ENCODE data around the gene E4F1. TPM values are rescaled to one million over a fixed set of nuclear protein-coding genes. Genes with fewer than 3 reads are reported as not detected.
A peak's percentile ranks its signal among the peaks of the same experiment; 100 is the strongest.

E4F1 gene
- total RNA-seq, 1 experiment from 2014 or later, result 30.1 TPM

DNA sequence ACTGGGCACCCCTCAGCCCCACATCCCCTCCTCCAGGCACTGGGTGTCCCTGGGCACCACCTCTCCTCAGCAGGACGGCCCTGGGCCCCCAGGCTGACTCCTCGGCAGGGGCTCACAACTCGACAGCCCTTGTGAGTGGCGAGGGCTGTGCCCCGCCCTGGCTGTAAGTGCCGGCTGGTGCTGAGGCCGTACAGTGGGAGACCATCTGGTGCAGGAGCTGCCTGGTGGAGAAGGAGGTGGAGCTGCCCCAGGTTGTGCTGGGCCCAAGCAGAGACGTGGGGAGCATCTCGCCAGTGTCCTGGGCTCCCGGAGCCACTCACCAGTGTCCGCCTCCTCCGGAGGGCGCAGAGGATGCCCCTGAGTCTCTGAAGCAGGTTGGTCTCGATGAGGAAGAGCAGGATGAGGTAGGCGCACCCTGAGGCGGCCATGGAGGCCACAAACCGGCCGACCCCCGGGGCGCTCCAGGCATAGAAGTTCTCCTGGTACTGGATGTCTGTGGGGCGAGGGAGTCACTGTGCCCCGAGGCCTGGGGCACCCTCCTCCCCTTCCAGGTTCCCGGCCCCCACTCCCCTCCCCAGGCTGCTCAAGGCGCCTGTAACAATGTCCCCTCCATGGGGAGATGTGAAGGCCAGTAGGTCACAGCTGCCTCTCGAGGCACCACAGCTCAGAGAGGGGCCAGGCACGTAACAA, 59.6 kb downstream of the E4F1 start:
- no peak for DNase-seq
- TF ChIP-seq, protein P1, sequence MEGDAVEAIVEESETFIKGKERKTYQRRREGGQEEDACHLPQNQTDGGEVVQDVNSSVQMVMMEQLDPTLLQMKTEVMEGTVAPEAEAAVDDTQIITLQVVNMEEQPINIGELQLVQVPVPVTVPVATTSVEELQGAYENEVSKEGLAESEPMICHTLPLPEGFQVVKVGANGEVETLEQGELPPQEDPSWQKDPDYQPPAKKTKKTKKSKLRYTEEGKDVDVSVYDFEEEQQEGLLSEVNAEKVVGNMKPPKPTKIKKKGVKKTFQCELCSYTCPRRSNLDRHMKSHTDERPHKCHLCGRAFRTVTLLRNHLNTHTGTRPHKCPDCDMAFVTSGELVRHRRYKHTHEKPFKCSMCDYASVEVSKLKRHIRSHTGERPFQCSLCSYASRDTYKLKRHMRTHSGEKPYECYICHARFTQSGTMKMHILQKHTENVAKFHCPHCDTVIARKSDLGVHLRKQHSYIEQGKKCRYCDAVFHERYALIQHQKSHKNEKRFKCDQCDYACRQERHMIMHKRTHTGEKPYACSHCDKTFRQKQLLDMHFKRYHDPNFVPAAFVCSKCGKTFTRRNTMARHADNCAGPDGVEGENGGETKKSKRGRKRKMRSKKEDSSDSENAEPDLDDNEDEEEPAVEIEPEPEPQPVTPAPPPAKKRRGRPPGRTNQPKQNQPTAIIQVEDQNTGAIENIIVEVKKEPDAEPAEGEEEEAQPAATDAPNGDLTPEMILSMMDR (IDR thresholded peaks at IDR 0.05; ENCODE audit: insufficient read depth in 1 of 2, low read depth in 1 of 2, low read length in 1 of 2, severe bottlenecking in 1 of 2, unreplicated experiment in 1 of 2), result no peak
- Histone ChIP-seq H3K4me1 (no peaks in the 10 kb centered on the region), H3K9me3 (no peaks in the 10 kb centered on the region), H3K4me3 (ENCODE audit: low read depth, low read length) (no peak overlapping the region), H3K27me3 (replicated peaks; ENCODE audit: control insufficient read depth, insufficient read depth, low read length) (no peaks in the 10 kb centered on the region), H3K36me3 (ENCODE audit: control insufficient read depth, insufficient read depth, low read length) (no peaks in the 10 kb centered on the region)
- H3K4me3 Mint-ChIP-seq (ENCODE audit: unreplicated experiment), result no peak overlapping the region
- peak overlapping the region; percentile 47 for H3K27ac Mint-ChIP-seq (ENCODE audit: unreplicated experiment)
- ChIA-PET CTCF (interaction anchor here (0.5 kb wide), 1 partner anchor 32 kb away, joined by 4 read pairs; no protein-coding TSS in a partner anchor), POLR2A (no interaction called here)
- intact Hi-C loops (cut with micrococcal nuclease; ENCODE audit: unreplicated experiment), result no loop called here
- H3K4me1 Mint-ChIP-seq (ENCODE audit: low read depth, unreplicated experiment), result no peaks in the 10 kb centered on the region
- peaks cover 3% of the 10 kb centered on the region for H3K27me3 Mint-ChIP-seq (ENCODE audit: insufficient read depth, unreplicated experiment)
- no peaks in the 10 kb centered on the region for H3K9me3 Mint-ChIP-seq (ENCODE audit: unreplicated experiment)
- H3K36me3 Mint-ChIP-seq (ENCODE audit: insufficient read depth, unreplicated experiment), result peaks cover 6% of the 10 kb centered on the region
- no TSS peak for BruUV-seq (replicated peaks)

DNA sequence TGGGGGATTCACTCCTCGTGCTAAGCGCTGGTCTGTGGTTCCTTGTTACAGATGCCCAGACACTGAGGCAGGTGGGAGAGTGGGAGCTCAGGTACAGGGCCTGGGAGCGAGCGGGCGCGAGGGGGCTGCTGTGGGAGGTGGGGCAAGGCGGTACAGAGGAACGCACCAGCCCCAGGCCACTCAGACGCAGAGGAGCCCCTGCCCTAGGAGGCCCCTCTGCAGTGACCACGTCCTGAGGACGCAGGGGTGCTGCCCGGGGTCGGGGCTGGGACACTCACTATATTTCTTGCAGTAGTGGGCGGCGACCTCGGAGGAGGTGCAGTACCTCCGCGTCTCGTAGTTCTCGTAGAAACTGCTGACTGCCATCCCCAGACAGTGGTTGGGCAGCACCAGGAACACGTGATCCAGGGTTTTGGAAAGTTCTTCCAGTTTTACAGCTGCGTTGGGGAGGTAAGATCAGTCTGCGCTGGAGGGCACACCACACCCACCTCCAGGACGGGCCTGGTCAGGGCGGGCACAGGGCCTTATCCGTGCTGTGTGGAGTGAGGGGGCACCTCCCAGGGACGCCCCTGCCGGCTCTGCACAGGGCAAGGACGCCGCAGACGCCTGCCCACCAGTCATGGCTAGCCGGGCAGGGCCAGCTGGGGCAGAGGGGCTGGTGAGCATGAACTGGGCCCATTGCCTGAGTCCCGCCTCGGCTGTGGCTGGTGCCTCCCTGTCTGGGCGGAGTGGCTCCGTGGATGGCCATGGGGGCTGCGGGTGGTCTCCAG, 60.8 kb downstream of the E4F1 start:
- no peak for DNase-seq
- Mint-ChIP-seq H3K9me3 (ENCODE audit: unreplicated experiment) (no peaks in the 10 kb centered on the region), H3K4me1 (ENCODE audit: low read depth, unreplicated experiment) (no peaks in the 10 kb centered on the region), H3K27me3 (ENCODE audit: insufficient read depth, unreplicated experiment) (peaks cover 3% of the 10 kb centered on the region), H3K36me3 (ENCODE audit: insufficient read depth, unreplicated experiment) (peaks cover 6% of the 10 kb centered on the region), H3K27ac (ENCODE audit: unreplicated experiment) (peak overlapping the region; percentile 47), H3K4me3 (ENCODE audit: unreplicated experiment) (no peak overlapping the region)
- intact Hi-C loops (cut with micrococcal nuclease; ENCODE audit: unreplicated experiment), result no loop called here
- POLR2A ChIA-PET, result no interaction called here
- no TSS peak for BruUV-seq (replicated peaks)
- TF ChIP-seq, protein P1 (IDR thresholded peaks at IDR 0.05; ENCODE audit: insufficient read depth in 1 of 2, low read depth in 1 of 2, low read length in 1 of 2, severe bottlenecking in 1 of 2, unreplicated experiment in 1 of 2), result no peak
- H3K36me3 ChIP-seq (ENCODE audit: control insufficient read depth, insufficient read depth, low read length), result no peaks in the 10 kb centered on the region
- H3K27me3 ChIP-seq (replicated peaks; ENCODE audit: control insufficient read depth, insufficient read depth, low read length), result no peaks in the 10 kb centered on the region
- H3K4me3 ChIP-seq (ENCODE audit: low read depth, low read length), result no peak overlapping the region
- H3K4me1 ChIP-seq, result no peaks in the 10 kb centered on the region
- no peaks in the 10 kb centered on the region for H3K9me3 ChIP-seq
- CTCF ChIA-PET, result no interaction called here

DNA sequence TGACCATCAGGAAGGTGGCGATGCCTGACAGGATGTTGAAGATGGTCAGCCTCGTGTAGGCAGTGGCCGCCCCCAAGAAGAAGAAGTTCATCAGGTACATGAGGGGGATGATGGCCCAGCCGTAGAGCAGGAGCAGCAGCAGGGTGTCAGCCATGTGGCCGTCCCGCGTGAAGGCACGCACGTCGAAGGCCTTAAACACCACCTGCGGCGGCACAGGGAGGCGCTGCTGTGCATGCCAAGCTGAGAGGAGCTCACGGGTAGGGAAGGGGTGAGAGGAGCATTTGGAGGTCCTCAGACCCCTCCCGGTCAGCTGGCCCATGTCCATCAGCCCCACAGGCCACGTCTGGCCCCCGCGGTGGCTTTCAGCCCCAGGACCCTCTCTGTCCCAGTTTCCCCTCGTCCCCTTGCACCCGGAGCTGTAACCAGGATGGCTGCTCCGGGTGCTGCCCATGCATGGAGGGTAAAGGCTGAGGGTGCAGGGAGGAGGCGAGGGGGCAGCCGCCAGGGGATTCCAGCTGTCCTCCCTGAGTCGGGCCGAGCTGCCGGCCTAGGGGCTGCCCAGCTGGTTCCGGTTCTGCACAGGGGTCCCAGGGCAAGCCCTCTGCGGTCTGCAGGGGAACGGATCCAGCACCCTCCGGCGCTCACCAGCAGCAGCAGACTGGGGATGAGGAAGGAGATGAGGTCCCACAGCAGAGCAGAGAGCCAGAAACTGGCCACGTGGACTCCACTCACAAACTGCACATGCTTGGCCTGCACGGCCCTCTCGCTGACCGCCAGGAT, 61.6 kb downstream of the E4F1 start:
- CTCF ChIA-PET, result no interaction called here
- no peaks in the 10 kb centered on the region for H3K27me3 ChIP-seq (replicated peaks; ENCODE audit: control insufficient read depth, insufficient read depth, low read length)
- no peak for DNase-seq
- no peaks in the 10 kb centered on the region for H3K4me1 ChIP-seq
- Mint-ChIP-seq H3K27ac (ENCODE audit: unreplicated experiment) (no peak overlapping the region), H3K4me3 (ENCODE audit: unreplicated experiment) (no peak overlapping the region), H3K4me1 (ENCODE audit: low read depth, unreplicated experiment) (no peaks in the 10 kb centered on the region), H3K36me3 (ENCODE audit: insufficient read depth, unreplicated experiment) (peaks cover 6% of the 10 kb centered on the region), H3K9me3 (ENCODE audit: unreplicated experiment) (no peaks in the 10 kb centered on the region), H3K27me3 (ENCODE audit: insufficient read depth, unreplicated experiment) (peaks cover 3% of the 10 kb centered on the region)
- TF ChIP-seq, protein P1 (IDR thresholded peaks at IDR 0.05; ENCODE audit: insufficient read depth in 1 of 2, low read depth in 1 of 2, low read length in 1 of 2, severe bottlenecking in 1 of 2, unreplicated experiment in 1 of 2), result no peak
- POLR2A ChIA-PET, result no interaction called here
- no peaks in the 10 kb centered on the region for H3K36me3 ChIP-seq (ENCODE audit: control insufficient read depth, insufficient read depth, low read length)
- no peaks in the 10 kb centered on the region for H3K9me3 ChIP-seq
- BruUV-seq (replicated peaks), result no TSS peak
- no peak overlapping the region for H3K4me3 ChIP-seq (ENCODE audit: low read depth, low read length)
- intact Hi-C loops (cut with micrococcal nuclease; ENCODE audit: unreplicated experiment), result no loop called here

All from Caco-2 (cell line).